Activated T-cell treated with anti-CD3 and anti-CD28 coated beads, Interleukin-2, amount 50 U/mL, for 1 hour (primary cell): ENCODE measurements around the gene AMN.
"Not testable (repeated sequence)": the region's sequence is repeated elsewhere in the genome, so short reads cannot be mapped to it uniquely, and the experiment has no call there.

Source experiments
- DNase-seq: peaks from one replicate; pipeline ENCODE4 v3.0.0-alpha.2; 2020

Gene AMN

DNA sequence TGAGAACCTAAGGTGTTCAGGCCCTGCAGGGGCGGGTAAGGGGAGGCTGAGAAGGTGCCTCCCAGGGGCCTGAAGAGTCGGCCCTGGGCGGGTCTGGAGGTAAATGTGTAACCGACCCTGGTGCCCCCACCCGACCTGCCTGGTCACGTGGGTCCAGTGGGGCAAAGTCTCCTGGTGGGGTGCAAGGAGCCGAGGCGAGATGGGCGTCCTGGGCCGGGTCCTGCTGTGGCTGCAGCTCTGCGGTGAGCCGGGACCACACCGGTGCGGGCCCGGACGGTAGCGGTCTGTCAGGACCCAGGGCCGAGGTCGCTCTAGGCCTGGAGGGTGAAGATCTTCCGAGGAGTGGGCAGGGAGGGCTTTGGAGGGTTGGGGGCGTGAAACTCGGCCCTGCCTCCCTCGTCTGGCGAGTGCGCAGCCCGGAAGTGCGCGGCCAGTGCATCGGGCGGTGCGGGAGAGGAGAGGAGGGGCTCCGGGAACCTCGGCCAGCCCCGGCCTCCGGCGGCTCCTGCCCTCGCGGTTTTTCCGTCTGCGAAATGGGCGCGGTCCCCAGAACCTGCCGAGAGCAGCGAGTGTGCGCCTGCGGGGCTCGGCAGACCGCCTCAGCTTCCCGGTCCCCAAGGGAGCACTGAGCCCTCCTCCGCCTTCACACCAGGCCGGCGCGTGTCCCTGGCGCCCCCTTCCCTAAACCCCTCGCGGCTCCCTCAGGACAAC lies at the start of gene AMN:
TSS of gene AMN (plus strand) at position 174 of the 711 bp plus-strand sequence. CDS start at position 200, 26 bp downstream.
- no peak for DNase-seq

DNA sequence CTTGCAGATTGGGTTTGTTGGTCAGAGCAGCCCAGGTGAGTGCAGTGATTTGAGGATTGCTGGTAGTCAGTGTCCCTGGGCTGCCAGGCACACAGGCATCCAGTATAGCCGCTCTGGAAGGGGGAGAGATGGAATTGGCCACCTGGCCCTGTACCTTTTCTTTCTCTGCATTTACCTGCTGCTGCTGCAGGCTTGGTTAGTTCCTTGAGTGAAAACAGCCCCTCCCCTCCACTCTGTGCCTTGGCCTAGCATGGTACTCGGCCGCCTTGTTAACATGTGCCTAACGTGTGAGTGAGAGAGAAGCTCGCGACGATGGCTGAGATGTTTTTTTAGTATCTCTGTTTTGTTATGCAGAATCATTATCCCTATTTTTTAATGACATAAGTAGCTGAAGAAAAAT lies 49.3 kb upstream of the AMN start:
- DNase-seq, result no peak

DNA sequence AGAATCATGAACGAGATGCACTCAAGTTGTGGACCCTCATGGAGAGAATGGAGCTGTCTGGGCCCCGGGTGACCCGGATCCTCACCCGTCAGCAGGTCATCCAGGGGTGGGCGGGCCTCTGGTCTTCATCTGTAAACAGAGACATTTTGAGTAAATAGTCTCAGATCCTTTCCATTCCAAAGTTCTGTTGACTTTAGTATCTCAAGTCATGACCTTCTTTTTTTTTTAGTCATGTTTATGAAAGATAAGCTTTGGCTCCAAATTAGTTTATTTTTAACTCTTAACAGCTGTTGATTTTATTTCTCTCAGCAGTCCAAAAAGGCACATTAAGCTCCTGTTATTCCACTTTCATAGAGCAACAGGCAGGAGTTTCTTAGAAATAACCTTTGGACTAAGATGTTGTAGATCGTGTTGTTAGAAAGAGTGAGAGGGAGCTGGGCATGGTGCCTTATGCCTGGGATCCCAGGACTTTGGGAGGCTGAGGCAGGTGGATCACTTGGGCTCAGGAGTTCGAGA lies 48.9 kb upstream of the AMN start:
- no peak for DNase-seq

DNA sequence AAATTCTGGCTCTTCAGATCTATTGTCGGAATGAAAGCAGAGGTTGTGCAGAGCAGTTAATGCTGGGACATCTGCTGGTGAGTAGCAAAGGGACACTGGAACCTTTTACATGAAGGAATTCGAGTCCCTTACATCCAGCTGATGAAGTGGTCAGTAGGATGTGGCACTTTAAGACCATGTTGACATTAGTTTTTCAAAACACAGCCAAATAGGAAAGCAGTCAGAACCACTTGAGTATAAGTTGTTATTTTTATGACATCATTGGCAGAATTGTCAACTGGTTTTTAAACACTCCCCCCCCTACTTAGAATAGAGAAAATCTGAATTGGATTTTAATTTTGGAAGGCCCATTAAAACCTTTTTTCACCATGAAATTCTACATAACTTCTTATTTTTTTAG lies 46.8 kb upstream of the AMN start:
- no peak for DNase-seq

DNA sequence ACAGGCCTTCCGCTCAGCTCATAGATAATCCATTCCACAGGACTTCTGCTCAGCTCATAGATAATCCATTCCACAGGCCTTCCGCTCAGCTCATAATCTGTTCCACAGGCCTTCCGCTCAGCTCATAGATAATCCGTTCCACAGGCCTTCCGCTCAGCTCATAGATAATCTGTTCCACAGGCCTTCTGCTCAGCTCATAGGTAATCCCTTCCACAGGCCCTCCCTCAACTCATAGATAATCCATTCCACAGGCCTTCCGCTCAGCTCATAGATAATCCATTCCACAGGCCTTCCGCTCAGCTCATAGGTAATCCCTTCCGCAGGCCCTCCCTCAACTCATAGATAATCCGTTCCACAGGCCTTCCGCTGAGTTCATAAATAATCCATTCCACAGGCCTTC lies 45.0 kb upstream of the AMN start:
- DNase-seq, result not testable (repeated sequence)

DNA sequence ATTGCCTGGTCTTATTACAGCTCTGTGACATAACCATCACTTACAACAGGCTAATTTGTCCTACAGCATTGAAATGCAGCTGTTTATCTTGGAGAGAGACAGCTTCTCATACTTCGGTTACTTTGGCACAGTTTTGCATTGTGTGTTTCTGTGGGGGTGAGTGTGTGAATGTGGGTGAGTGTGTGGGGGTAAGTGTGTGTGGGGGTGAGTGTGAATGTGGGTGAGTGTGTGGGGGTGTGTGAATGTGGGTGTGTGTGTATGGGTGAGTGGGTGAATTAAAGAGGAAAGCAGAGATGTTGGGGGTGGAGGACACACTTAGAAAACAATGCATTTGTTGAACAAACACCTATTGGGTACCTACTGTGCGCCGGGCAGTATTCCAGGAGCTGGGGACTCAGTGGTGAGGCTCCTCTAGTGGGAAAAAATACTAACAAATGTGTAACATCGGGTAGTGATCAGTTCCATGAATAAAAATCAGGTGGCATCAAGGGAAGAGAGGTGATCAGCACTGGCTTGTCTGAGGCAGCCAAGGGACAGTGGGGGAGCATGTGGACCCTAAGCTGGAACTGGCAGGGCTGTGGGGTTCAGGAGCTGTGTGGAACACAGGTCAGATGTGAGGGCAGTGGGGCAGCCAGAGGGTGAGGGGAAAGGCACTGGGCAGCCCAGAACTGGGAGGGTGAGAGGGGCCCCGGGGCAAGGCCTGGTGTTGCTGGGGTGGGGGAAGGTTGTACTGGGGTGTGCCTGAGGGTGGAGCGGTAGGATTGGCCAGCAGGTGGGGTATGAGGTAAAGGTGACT lies 44.1 kb upstream of the AMN start:
- no peak for DNase-seq

DNA sequence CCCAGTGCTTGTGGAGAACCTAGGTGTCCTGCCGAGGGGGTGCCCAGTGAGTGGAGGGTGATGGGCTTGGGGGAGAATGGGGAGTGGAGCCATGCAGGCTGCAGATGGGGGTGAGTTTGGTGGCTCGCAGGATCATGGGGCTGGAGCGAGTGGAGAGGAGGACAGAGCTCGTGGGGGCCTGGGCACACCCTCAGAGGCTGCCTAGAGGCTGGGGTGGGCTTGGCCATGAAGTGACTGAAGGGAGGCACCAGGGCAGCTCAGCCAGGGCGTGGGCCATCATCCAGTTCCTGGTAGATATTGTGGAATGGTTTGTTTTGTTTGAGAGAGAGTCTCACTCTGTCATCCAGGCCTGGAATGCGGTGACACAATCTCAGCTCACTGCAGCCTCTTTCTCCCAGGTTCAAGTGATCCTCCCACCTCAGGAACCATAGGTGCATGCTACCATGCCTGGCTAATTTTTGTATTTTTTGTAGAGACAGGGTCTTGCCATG lies 43.4 kb upstream of the AMN start:
- DNase-seq, result no peak

GRCh38 chr14:102882226-102882906 lies 40.1 kb upstream of the AMN start:
- no peak for DNase-seq

GRCh38 chr14:102883089-102883541 lies 39.3 kb upstream of the AMN start:
- DNase-seq, result no peak

DNA sequence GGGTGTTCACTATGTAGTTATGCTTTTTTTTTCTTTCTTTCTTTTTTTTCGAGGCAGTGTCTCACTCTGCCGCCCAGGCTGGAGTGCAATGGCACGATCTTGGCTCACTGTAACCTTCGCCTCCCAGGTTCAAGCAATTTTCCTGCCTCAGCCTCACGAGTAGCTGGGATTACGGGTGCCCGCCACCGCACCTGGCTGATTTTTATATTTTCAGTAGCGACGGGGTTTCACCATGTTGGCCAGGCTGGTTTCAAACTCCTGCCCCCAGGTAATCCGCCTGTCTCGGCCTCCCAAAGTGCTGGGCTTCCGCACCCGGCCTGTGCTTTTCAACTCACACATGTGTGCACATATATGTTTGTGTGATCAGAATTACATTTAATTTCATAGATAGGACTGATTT lies 38.9 kb upstream of the AMN start:
- no peak for DNase-seq

GRCh38 chr14:102885737-102886447 lies 36.6 kb upstream of the AMN start:
- DNase-seq, result no peak

DNA sequence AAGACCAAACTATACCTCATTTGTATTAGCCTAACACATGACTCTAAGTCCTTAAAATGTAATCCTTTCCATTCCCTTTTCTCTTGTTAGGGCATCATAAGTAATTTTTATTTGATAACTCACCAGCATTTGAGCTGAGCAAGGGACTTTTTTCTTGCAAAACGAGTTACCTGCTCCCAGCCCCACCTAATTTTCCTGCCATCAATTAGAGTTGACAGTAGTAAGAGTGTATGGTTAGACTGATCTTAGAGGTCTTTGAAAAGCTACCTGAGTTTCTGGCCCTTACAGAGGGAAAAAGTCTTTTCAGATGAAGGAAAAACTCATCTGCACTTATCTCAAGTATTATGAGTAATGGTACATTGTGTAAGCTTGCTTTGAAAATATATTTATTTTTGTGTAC lies 33.7 kb upstream of the AMN start:
- DNase-seq, result no peak

DNA sequence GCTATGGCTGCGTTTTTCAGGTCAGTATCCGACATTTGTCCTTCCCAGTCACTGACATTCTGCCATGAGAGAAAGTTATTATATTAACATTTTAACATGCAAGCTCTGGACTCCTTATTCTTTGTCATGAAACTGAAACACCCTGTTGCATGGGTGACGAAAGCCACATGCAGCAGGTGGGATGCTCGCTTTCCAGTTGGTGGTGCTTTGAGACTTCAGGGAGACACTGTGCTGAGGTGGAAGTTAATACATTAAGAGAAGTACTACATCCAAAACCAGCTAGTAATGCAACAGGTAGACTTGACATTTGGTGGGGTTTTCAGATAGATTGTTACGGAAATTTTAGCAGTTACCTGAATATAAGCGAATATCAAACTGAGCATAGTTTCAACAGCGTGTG lies 32.8 kb upstream of the AMN start:
- DNase-seq, result no peak

GRCh38 chr14:102891111-102891510 lies 31.4 kb upstream of the AMN start:
- DNase-seq, result no peak

- DNase-seq, result no peak
Observed at GRCh38 chr14:102891556-102891955, 30.9 kb upstream of the AMN start.

DNA sequence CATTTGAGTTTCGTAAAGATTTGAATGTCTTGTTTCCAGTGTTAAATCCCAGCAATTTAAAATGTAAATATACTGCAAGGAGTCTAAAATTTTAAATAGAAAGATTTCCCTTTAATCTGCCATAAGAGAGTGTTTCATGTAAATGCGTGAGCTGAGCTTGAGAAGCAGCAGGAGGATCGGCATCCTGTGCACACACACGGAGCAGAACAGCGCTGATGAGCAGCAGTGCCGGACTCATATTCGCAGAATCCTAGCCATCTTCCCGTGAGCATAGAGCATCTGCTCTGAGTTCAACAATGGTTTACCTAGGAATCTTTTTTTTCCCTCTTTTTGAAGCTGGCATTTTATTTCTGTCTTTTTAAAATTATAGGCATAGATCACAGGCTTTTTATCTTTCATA lies 29.8 kb upstream of the AMN start:
- DNase-seq, result no peak

DNA sequence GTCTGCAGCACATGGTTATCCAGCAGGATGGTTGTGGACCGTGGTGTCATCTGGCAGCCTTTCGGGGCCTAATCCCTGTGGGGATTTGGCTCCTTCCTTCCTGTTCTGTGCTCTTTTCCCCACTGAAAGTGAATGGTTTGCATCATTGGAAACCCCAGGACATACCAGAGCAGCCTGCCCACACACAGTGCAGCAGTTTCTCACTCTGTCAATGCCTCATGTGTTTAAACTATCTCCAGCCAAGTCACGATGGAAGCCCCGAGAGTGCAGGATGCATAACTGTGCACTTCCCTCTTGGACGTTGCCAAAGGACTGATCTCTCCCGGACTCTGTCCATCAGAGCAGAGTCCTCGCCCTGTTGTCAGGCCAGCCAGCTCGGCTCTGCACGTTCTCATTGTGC lies 29.0 kb upstream of the AMN start:
- DNase-seq, result no peak

DNA sequence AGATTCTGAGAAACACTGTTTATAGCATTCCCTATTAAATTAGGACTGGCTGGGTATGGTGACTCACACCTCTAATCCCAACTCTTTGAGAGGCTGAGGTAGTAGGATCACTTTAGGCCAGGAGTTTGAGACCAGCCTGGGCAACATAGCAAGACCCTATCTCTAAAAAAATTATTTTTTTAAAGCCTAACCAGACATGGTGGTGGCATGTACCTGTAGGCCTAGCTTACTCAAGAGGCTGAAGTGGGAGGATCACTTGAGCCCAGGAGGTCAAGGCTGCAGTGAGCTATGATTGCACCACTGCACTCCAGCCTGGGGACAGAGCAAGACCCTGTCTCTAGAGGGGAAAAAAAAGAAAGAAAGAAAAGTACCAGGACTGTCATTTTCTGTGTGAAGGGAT lies 25.7 kb upstream of the AMN start:
- not testable (repeated sequence) for DNase-seq

GRCh38 chr14:102897299-102898027 lies 25.0 kb upstream of the AMN start:
- no peak for DNase-seq

GRCh38 chr14:102898298-102898697 lies 24.2 kb upstream of the AMN start:
- no peak for DNase-seq

- no peak for DNase-seq
Observed at GRCh38 chr14:102898776-102899515, 23.5 kb upstream of the AMN start.
